ENCODE data around the gene C4orf50.

C4orf50 gene

GRCh38 chr4:6041800-6042199, 23.6 kb upstream of the C4orf50 start:
- TF ChIP-seq POLR2AphosphoS5 (IDR thresholded peaks at IDR 0.05; ENCODE audit: low read depth, low read length) (no peak), FOXP2 (optimal IDR thresholded peaks at IDR 0.05; ENCODE audit: borderline replicate concordance, extremely low read depth, extremely low read length, insufficient read depth) (no peak), SIN3A (IDR thresholded peaks at IDR 0.05; ENCODE audit: borderline replicate concordance, insufficient read depth, low read length) (no peak), TAF1 (IDR thresholded peaks at IDR 0.05; ENCODE audit: borderline replicate concordance, insufficient read depth, low read length) (no peak)
- TF ChIP-seq, protein P1, sequence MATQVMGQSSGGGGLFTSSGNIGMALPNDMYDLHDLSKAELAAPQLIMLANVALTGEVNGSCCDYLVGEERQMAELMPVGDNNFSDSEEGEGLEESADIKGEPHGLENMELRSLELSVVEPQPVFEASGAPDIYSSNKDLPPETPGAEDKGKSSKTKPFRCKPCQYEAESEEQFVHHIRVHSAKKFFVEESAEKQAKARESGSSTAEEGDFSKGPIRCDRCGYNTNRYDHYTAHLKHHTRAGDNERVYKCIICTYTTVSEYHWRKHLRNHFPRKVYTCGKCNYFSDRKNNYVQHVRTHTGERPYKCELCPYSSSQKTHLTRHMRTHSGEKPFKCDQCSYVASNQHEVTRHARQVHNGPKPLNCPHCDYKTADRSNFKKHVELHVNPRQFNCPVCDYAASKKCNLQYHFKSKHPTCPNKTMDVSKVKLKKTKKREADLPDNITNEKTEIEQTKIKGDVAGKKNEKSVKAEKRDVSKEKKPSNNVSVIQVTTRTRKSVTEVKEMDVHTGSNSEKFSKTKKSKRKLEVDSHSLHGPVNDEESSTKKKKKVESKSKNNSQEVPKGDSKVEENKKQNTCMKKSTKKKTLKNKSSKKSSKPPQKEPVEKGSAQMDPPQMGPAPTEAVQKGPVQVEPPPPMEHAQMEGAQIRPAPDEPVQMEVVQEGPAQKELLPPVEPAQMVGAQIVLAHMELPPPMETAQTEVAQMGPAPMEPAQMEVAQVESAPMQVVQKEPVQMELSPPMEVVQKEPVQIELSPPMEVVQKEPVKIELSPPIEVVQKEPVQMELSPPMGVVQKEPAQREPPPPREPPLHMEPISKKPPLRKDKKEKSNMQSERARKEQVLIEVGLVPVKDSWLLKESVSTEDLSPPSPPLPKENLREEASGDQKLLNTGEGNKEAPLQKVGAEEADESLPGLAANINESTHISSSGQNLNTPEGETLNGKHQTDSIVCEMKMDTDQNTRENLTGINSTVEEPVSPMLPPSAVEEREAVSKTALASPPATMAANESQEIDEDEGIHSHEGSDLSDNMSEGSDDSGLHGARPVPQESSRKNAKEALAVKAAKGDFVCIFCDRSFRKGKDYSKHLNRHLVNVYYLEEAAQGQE (IDR thresholded peaks at IDR 0.05; ENCODE audit: insufficient read depth in 1 of 2, low read depth in 2 of 2, low read length in 2 of 2) = no peak

GRCh38 chr4:6038711-6039110, 20.5 kb upstream of the C4orf50 start:
- TF ChIP-seq, protein P1 (IDR thresholded peaks at IDR 0.05; ENCODE audit: insufficient read depth in 1 of 2, low read depth in 2 of 2, low read length in 2 of 2) = no peak
- no peak for TF ChIP-seq SIN3A (IDR thresholded peaks at IDR 0.05; ENCODE audit: borderline replicate concordance, insufficient read depth, low read length)
- TF ChIP-seq POLR2AphosphoS5 (IDR thresholded peaks at IDR 0.05; ENCODE audit: low read depth, low read length) = no peak
- TF ChIP-seq FOXP2 (optimal IDR thresholded peaks at IDR 0.05; ENCODE audit: borderline replicate concordance, extremely low read depth, extremely low read length, insufficient read depth) = no peak
- TF ChIP-seq TAF1 (IDR thresholded peaks at IDR 0.05; ENCODE audit: borderline replicate concordance, insufficient read depth, low read length) = no peak

DNA sequence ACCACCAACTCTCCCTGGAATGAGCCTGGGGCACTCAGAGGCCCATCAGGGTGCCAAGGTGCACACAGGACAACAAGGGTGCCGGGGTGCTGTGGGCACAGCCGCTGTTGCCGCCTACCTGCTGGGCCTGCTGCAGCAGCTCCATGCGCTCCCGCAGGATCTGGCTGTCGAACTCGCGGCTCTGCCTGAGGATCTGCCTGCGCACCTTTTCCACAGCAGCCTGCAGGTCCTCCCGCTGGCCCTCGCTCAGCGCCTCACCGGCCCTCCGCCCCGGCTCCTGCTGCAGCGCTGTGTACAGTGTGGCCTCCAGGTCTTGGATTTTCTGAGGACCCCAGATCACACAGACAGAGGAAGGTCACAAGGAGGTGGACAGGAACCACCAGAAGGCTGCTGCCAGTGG, 17.6 kb upstream of the C4orf50 start:
- TF ChIP-seq, protein P1 (IDR thresholded peaks at IDR 0.05; ENCODE audit: insufficient read depth in 1 of 2, low read depth in 2 of 2, low read length in 2 of 2) = no peak
- TF ChIP-seq POLR2AphosphoS5 (IDR thresholded peaks at IDR 0.05; ENCODE audit: low read depth, low read length) = no peak
- TF ChIP-seq FOXP2 (optimal IDR thresholded peaks at IDR 0.05; ENCODE audit: borderline replicate concordance, extremely low read depth, extremely low read length, insufficient read depth) = no peak
- TF ChIP-seq SIN3A (IDR thresholded peaks at IDR 0.05; ENCODE audit: borderline replicate concordance, insufficient read depth, low read length) = no peak
- no peak for TF ChIP-seq TAF1 (IDR thresholded peaks at IDR 0.05; ENCODE audit: borderline replicate concordance, insufficient read depth, low read length)

GRCh38 chr4:6033381-6033780, 15.2 kb upstream of the C4orf50 start:
- no peak for TF ChIP-seq FOXP2 (optimal IDR thresholded peaks at IDR 0.05; ENCODE audit: borderline replicate concordance, extremely low read depth, extremely low read length, insufficient read depth)
- no peak for TF ChIP-seq POLR2AphosphoS5 (IDR thresholded peaks at IDR 0.05; ENCODE audit: low read depth, low read length)
- TF ChIP-seq, protein P1 (IDR thresholded peaks at IDR 0.05; ENCODE audit: insufficient read depth in 1 of 2, low read depth in 2 of 2, low read length in 2 of 2) = no peak
- TF ChIP-seq SIN3A (IDR thresholded peaks at IDR 0.05; ENCODE audit: borderline replicate concordance, insufficient read depth, low read length) = no peak
- TF ChIP-seq TAF1 (IDR thresholded peaks at IDR 0.05; ENCODE audit: borderline replicate concordance, insufficient read depth, low read length) = no peak

All from PFSK-1 (cell line).